AG04450 (cell line): ENCODE data around the gene GPC6. TPM values are rescaled to one million over a fixed set of nuclear protein-coding genes. Genes with fewer than 3 reads are reported as not detected.

Experiments used
- CTCF ChIA-PET: fragments of 300-600, 350-600 bp; formaldehyde crosslinking; extraction: SDS; loops from one replicate; lab custom pipeline; 2022; ENCODE audit warnings: antibody characterized with exemption, inconsistent platforms; lab: Charles Lee
- POLR2A ChIA-PET: fragments of 350-600 bp; formaldehyde crosslinking; extraction: SDS; loops from one replicate; lab custom pipeline; 2021; ENCODE audit warnings: antibody characterized with exemption, inconsistent platforms; lab: Yijun Ruan, JAX
- DNase-seq: peaks from one replicate; pipeline ENCODE4 v3.0.0-alpha.2; 2011; ENCODE audit warnings: low read depth, low spot score
- H3K27ac ChIP-seq: one replicate; pipeline ENCODE4 v1.5.1; 2012; ENCODE audit warnings: low read depth, low read length, control low read depth
- H3K27me3 ChIP-seq: one replicate; pipeline ENCODE4 v1.6.0; 2012; ENCODE audit warnings: low read length; ENCODE audit not compliant: control insufficient read depth, insufficient read depth
- H3K4me3 ChIP-seq: 2 replicates; pipeline ENCODE4 v1.5.1; 2011; ENCODE audit warnings: mild to moderate bottlenecking, low read depth, low read length, control low read depth
- H3K9me3 ChIP-seq: 2 replicates; pipeline ENCODE4 v1.5.1; 2012; ENCODE audit warnings: low read length; ENCODE audit not compliant: control insufficient read depth, insufficient read depth
- polyA plus RNA-seq: library from polyadenylated mRNA; depleted of rRNA; stranded (reverse); fragments of >200 nt; gene quantifications from 2 replicates; pipeline ENCODE4 v1.2.3, GENCODE V29; 2011
- TF ChIP-seq, protein P1 (sequence below): IDR thresholded peaks from 2 replicates; pipeline ENCODE4 v1.5.1; 2011; ENCODE audit warnings: low read depth, low read length, control low read depth, inconsistent platforms

Gene GPC6
- polyA plus RNA-seq, 1 experiment = 40.4 TPM

DNA sequence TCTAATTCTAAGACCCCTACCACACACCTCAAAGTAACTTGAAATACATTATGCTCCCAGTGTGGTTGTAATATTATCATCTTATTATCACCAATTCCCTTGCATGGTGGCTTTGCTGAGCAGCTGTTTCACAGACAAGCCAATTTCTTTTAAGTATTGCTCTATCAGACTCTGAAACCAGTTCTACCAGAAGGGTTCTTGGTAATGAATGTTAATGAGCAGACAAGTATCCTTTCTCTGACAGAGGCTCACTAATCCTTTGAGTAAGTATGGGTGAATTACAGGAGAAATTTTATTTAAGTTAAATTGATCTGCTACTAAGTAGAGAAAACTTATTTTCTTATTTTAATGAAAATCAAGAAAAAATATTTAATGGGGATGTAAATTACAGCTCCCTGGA lies 326.0 kb downstream of the GPC6 start:
- no peak for DNase-seq
- TF ChIP-seq, protein P1, sequence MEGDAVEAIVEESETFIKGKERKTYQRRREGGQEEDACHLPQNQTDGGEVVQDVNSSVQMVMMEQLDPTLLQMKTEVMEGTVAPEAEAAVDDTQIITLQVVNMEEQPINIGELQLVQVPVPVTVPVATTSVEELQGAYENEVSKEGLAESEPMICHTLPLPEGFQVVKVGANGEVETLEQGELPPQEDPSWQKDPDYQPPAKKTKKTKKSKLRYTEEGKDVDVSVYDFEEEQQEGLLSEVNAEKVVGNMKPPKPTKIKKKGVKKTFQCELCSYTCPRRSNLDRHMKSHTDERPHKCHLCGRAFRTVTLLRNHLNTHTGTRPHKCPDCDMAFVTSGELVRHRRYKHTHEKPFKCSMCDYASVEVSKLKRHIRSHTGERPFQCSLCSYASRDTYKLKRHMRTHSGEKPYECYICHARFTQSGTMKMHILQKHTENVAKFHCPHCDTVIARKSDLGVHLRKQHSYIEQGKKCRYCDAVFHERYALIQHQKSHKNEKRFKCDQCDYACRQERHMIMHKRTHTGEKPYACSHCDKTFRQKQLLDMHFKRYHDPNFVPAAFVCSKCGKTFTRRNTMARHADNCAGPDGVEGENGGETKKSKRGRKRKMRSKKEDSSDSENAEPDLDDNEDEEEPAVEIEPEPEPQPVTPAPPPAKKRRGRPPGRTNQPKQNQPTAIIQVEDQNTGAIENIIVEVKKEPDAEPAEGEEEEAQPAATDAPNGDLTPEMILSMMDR = no peak
- ChIA-PET CTCF (no interaction called here), POLR2A (no interaction called here)
- H3K4me3 ChIP-seq = no peak overlapping the region
- H3K27me3 ChIP-seq = no peaks in the 10 kb centered on the region
- no peak overlapping the region for H3K27ac ChIP-seq
- H3K9me3 ChIP-seq = no peaks in the 10 kb centered on the region

DNA sequence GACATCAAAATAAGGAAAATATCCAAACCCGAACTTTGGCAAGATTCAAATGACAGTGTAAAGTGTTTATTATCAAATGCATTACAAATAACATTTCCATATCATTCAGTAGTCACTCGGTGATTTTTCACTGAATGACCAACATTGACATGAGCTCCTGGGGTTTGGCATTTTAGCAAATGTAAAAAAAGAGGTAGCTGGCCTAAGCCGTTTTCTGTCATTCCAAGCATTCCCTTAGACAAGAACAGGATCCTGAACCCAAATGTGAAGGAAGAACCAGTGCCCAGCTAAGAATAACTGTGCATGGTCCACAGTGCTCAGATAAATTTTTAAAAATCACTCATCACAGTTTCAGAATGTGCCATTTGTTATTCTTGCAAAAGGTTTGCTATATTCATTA lies 327.9 kb downstream of the GPC6 start:
- ChIA-PET POLR2A (no interaction called here), CTCF (no interaction called here)
- no peak for DNase-seq

DNA sequence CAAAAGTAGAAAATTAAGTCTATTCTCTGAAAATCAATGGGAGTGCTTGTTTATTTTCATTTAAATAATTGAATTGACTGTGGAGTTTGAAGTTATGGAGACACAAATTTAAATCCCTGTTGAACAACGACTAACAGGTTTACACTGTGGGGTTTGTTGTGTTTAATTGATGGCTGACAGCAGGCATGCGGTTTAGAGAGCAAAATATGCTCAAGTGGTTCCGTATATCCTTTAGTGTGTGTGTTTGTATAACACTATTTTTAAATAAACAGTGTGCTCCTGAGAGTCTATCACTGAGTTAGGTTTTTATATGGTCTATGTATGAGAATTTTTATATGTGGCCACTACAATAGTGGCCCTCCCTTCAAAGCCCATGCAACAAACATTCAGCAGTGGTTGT lies 332.0 kb downstream of the GPC6 start:
- H3K9me3 ChIP-seq = no peaks in the 10 kb centered on the region
- H3K27ac ChIP-seq = no peak overlapping the region
- no peak for DNase-seq
- POLR2A ChIA-PET = no interaction called here
- CTCF ChIA-PET = no interaction called here
- TF ChIP-seq, protein P1 = no peak
- no peak overlapping the region for H3K4me3 ChIP-seq
- no peaks in the 10 kb centered on the region for H3K27me3 ChIP-seq

More for the DNA sequence above, 327.9 kb downstream of the GPC6 start:
- H3K27me3 ChIP-seq = no peaks in the 10 kb centered on the region
- TF ChIP-seq, protein P1 = no peak
- no peaks in the 10 kb centered on the region for H3K9me3 ChIP-seq
- no peak overlapping the region for H3K27ac ChIP-seq
- H3K4me3 ChIP-seq = no peak overlapping the region

DNA sequence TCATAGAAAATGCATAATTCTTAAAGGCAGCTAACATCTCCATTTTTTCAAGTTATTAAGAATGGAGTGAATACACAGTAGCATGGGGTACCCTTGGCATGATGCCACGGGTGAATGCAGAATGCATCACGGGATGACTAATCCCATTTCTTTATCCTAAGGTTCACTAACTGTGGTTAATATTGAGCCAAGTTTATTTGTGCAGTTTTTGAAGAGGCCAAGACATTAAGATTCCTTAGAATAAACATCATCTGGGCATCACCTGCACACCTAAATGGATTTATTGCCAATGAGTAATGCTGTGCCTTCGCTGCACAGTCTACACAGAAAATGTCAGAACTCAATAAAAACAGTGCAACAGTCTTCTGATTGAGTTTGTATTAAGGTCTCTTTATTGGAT lies 333.1 kb downstream of the GPC6 start:
- POLR2A ChIA-PET = interaction anchor here (0.6 kb wide), 1 partner anchor 13 kb away, joined by 3 read pairs; no protein-coding TSS in a partner anchor
- Histone ChIP-seq H3K27me3 (no peaks in the 10 kb centered on the region), H3K4me3 (no peak overlapping the region), H3K9me3 (no peaks in the 10 kb centered on the region), H3K27ac (no peak overlapping the region)
- CTCF ChIA-PET = no interaction called here
- TF ChIP-seq, protein P1 = no peak
- peak; percentile 33 for DNase-seq

DNA sequence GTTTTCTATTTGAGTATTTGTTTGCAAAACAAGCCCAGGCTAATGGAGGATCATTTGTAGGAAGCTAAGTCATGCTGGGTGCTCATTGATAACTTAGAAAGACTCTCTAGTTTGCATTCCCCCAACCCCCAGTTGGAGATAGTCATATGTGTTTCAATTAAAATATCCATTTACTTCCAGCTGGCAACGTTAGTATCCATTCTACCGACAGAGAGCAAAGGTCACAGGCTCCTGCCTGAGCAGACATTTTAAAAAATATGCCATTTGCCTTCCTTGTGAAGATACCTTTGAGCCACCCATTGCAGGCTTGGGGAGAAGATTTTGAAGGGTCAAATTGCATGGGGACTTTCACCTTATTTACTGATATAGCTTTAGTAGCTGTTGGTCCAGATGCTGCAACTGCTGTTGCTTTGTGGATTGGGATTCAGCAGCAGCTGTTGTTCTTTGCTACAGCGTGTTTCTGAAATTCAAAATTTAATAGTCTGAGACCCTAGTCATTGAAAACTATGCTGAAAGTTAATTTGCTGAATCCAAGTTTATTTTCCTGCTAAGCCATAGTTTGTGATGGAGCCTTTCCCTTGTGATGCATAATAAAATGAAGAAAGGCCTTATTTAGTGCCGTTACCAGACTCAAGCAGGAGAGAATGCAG lies 335.1 kb downstream of the GPC6 start:
- CTCF ChIA-PET = no interaction called here
- H3K27me3 ChIP-seq = no peaks in the 10 kb centered on the region
- TF ChIP-seq, protein P1 = no peak
- POLR2A ChIA-PET = no interaction called here
- no peak for DNase-seq
- H3K9me3 ChIP-seq = no peaks in the 10 kb centered on the region
- H3K27ac ChIP-seq = no peak overlapping the region
- H3K4me3 ChIP-seq = no peak overlapping the region
